ENCODE results near the gene POPDC3.

The POPDC3 gene

DNA sequence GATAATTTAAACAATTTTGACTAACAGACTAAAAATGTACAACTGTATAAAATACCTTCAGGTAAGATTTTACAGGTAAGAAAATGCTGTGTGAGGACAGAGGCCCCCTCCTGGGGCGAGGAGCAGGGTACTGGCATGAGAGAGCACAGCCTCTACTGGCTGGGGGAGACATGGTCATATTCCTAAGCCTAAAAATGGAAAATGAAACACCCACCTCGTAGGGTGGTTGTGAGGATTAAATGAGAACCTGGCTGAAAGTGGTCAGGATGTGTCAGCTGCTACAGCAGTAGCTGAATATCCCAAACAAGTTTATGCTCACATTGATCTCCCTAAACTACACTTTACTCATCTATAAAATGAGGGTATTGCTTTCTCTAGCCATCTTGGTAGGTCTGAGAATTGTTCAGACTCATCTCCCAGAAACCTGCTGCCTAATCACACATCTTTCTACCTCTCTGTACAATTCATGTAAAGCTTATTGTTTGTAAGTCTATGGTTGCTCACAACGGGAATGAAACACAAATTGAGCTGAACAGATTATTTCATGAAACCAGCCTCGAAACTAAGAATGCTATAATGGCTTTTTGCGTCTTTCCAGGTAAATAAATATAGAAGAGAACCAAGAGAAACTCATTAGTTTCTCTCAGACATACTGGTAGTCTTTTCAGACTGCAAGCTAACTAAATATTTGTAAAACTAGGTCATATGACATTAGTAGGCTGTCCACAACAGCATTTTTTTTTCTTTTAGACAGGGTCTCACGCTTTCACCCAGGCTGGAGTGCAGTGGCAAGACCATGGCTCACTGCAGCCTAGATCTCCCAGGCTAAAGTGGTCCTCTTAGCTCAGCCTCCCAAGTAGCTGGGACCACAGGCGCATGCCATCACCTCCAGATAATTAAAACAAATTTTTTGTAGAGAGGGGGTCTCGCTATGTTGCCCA is 69.6 kb downstream of the POPDC3 start:
- DNase-seq (ENCODE audit: extremely low read depth, low read depth): no peak
- TF ChIP-seq, protein P1, sequence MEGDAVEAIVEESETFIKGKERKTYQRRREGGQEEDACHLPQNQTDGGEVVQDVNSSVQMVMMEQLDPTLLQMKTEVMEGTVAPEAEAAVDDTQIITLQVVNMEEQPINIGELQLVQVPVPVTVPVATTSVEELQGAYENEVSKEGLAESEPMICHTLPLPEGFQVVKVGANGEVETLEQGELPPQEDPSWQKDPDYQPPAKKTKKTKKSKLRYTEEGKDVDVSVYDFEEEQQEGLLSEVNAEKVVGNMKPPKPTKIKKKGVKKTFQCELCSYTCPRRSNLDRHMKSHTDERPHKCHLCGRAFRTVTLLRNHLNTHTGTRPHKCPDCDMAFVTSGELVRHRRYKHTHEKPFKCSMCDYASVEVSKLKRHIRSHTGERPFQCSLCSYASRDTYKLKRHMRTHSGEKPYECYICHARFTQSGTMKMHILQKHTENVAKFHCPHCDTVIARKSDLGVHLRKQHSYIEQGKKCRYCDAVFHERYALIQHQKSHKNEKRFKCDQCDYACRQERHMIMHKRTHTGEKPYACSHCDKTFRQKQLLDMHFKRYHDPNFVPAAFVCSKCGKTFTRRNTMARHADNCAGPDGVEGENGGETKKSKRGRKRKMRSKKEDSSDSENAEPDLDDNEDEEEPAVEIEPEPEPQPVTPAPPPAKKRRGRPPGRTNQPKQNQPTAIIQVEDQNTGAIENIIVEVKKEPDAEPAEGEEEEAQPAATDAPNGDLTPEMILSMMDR (IDR thresholded peaks at IDR 0.05; ENCODE audit: low read depth, low read length, missing control alignments): no peak
- H3K4me3 ChIP-seq (replicated peaks; ENCODE audit: low read depth, low read length): no peak overlapping the region

- DNase-seq (ENCODE audit: extremely low read depth, low read depth): no peak
- TF ChIP-seq, protein P1 (IDR thresholded peaks at IDR 0.05; ENCODE audit: low read depth, low read length, missing control alignments): no peak
- H3K4me3 ChIP-seq (replicated peaks; ENCODE audit: low read depth, low read length): no peak overlapping the region
Measured at GRCh38 chr6:105108631-105109262, 71.1 kb downstream of the POPDC3 start.

All from HFF-Myc (cell line).